Fibroblast of pulmonary artery (primary cell): ENCODE data around the gene C1QTNF7.
A peak's percentile ranks its signal among the peaks of the same experiment; 100 is the strongest.

Source experiments
- DNase-seq: peaks from one replicate; pipeline ENCODE4 v3.0.0-alpha.2; 2010; ENCODE audit warnings: low read depth
- H3K4me3 ChIP-seq: replicated peaks from 2 replicates; pipeline ENCODE4 v1.5.1; 2011; ENCODE audit warnings: low read depth, mild to moderate bottlenecking, control low read depth, low read length, moderate library complexity
- CTCF ChIP-seq: IDR thresholded peaks from 2 replicates; pipeline ENCODE4 v1.5.1; 2011; ENCODE audit warnings: mild to moderate bottlenecking, control low read depth, low read length, inconsistent platforms; ENCODE audit errors: missing control alignments

The C1QTNF7 gene

GRCh38 chr4:15451866-15452765 is 24.3 kb downstream of the C1QTNF7 start:
- TF ChIP-seq CTCF = no peak
- peak; percentile 93 for DNase-seq
- no peak overlapping the region for H3K4me3 ChIP-seq

GRCh38 chr4:15455290-15455689 is 27.5 kb downstream of the C1QTNF7 start:
- H3K4me3 ChIP-seq = no peak overlapping the region
- DNase-seq = peak; percentile 82
- no peak for TF ChIP-seq CTCF

GRCh38 chr4:15457406-15458201 is 29.8 kb downstream of the C1QTNF7 start:
- peak; percentile 68 for TF ChIP-seq CTCF
- peak; percentile 80 for DNase-seq
- H3K4me3 ChIP-seq = no peak overlapping the region

GRCh38 chr4:15458616-15459015 is 30.8 kb downstream of the C1QTNF7 start:
- no peak for TF ChIP-seq CTCF
- no peak for DNase-seq

GRCh38 chr4:15459706-15460105 is 31.9 kb downstream of the C1QTNF7 start:
- DNase-seq = no peak
- H3K4me3 ChIP-seq = no peak overlapping the region
- no peak for TF ChIP-seq CTCF

More at GRCh38 chr4:15458616-15459015, 30.8 kb downstream of the C1QTNF7 start:
- no peak overlapping the region for H3K4me3 ChIP-seq

- no peak for TF ChIP-seq CTCF
- DNase-seq = no peak
- no peak overlapping the region for H3K4me3 ChIP-seq
Observed at GRCh38 chr4:15466596-15466995, 38.8 kb downstream of the C1QTNF7 start.
